H1 (cell line): ENCODE measurements around the gene VPS11. TPM values are rescaled to one million over a fixed set of nuclear protein-coding genes. Genes with fewer than 3 reads are reported as not detected.

Source experiments
- EP300 ChIP-seq, 2 experiments: IDR thresholded peaks; 1 replicate in 1 of 2; 2 replicates in 1 of 2; pipeline ENCODE4 v1.6.1; 2011 to 2012; ENCODE audit warnings: low read depth in 2 of 2, low read length in 2 of 2, mild to moderate bottlenecking in 2 of 2, borderline replicate concordance in 1 of 2, inconsistent platforms in 1 of 2, moderate library complexity in 1 of 2
- TAF7 ChIP-seq: optimal IDR thresholded peaks from 2 replicates; pipeline ENCODE3; 2011; ENCODE audit warnings: low read depth, mild to moderate bottlenecking, inconsistent platforms, low read length, moderate library complexity, borderline replicate concordance
- TEAD4 ChIP-seq: IDR thresholded peaks from 2 replicates; pipeline ENCODE4 v1.6.1; 2012; ENCODE audit warnings: low read depth, low read length, inconsistent platforms, mixed read lengths
- polyA plus RNA-seq, 7 experiments: library from polyadenylated mRNA; depleted of rRNA in 3 of 7; stranded (reverse) in 5 of 7; unstranded in 2 of 7; fragments of >200 nt in 5 of 7; fragments of 200-250 nt in 2 of 7; gene quantifications; 1 replicate in 5 of 7; 2 replicates in 1 of 7; 4 replicates in 1 of 7; pipeline versions ENCODE4 v1.2.1 to v1.2.3, GENCODE V29; 2011 to 2013; ENCODE audit warnings: missing spikeins in 2 of 7, mixed read lengths in 2 of 7
- total RNA-seq: library from RNA; stranded (reverse); fragmentation: NEBNext Ultra II Directional; extraction: Animal tissue kit (Norgen Biotek cat#: 25700); gene quantifications from 2 replicates; pipeline ENCODE4 v1.2.1, GENCODE V29; 2021

VPS11 gene
- total and polyA plus RNA-seq, 2 of the 8 experiments (the other 6 are each of a cell fraction or from before 2014, with no cell fraction given), result 13.1 to 15.5 TPM

DNA sequence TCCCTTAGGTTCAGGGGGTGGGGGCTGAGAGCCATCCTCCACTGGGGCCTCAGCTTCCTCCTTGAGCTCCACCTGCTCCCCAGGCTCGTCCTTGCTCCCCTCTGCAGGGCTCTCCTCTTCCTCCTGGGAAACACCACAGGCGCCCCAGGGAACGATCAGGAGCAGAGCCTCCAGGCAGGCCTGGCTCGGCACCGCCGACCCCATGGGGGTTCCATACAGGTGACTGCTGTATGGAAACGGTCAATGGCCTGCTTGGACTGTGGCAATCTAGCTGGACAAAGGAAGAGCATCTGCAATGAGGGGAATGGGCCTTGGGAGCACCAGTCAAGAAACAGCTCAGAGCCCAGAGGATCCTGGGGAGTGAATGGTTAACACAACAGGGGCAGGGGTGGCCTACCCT is 18.5 kb upstream of the VPS11 start (continued):
- TF ChIP-seq TEAD4 (no peak), EP300 (IDR thresholded peaks at IDR 0.05; ENCODE audit: borderline replicate concordance in 1 of 2, low read depth in 2 of 2, low read length in 2 of 2) (no peak), TAF7 (no peak)
